Erythroblast (primary cell): ENCODE measurements around the gene AP3B1.

Experiments
- GATA1 ChIP-seq: IDR thresholded peaks from 2 replicates; pipeline ENCODE4 v1.6.1; 2011; ENCODE audit warnings: low read depth, mild to moderate bottlenecking, control low read depth, low read length, moderate library complexity
- POLR2A ChIP-seq: IDR thresholded peaks from 2 replicates; pipeline ENCODE4 v1.6.1; 2011; ENCODE audit warnings: mild to moderate bottlenecking, low read length

DNA sequence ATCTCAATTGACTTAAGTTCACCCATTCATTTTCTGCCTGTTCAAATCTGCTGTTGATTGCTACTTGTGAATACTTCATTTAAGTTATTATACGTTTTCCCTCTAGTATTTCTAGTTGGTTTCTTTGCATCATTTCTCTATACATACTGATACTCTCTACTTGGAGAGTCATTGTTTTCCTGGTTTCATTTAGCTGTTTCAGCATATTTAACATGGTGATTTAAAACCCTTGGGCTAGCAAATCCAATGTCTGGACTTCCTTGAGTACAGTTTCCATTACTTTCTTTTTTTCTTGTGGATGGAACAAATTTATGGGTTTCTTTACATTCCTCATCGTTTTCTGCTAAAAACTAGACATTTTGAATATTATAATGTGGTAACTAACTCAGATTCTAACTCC, 90.7 kb downstream of the AP3B1 start:
- no peak for TF ChIP-seq POLR2A
- no peak for TF ChIP-seq GATA1
